ENCODE data around the gene MT1M.
"Not testable (repeated sequence)": the region's sequence is repeated elsewhere in the genome, so short reads cannot be mapped to it uniquely, and the experiment has no call there.

Gene MT1M

DNA sequence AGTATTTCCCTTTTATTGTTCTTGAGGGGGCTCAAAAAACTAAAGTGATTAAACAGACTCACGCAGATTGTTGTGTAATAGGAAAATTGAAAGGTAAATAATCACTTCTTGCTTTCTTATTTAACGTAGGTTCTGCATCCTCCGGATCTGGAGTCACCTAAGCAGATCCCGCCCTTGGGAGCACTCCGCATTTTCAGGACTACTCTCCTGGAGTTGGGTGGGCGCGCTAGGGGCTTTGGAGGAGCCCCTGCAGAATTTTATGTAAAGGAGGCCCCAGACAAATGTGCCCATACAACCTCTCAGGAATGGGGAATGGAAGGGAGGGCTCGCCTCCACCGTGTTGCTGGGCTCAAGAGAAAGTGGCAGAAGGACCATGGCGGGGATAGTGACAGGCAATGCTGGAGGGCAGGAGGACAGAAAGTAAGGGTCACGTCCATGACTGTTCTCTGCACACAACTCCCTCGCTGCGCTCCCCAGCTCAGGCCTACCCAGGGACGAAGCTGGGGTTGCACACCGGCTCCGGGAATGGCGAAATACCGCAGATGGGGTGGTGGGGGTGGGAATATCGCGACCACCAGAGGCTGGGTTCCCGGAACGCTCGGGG is 15.7 kb upstream of the MT1M start:
- Histone ChIP-seq H3K36me3 (ENCODE audit: control insufficient read depth in 5 of 5, insufficient read depth in 5 of 5, low read length in 5 of 5) (no peaks in the 10 kb centered on the region), H3K4me1 (ENCODE audit: control insufficient read depth in 5 of 5, insufficient read depth in 5 of 5, low read length in 5 of 5) (peaks cover 5 to 37% (median 33%) of the 10 kb centered on the region in 5 donors), H3K9me3 (ENCODE audit: control insufficient read depth in 5 of 5, low read length in 5 of 5) (no peaks in the 10 kb centered on the region), H3K4me3 (ENCODE audit: low read depth in 1 of 5, low read length in 5 of 5) (peak overlapping the region in 4 of 5 donors; percentile 53 to 65 (median 62)), H3K27ac (ENCODE audit: low read depth, low read length) (no peak overlapping the region), H3K9ac (ENCODE audit: low read length in 5 of 5) (peak overlapping the region in 2 of 5 donors; percentile 60 to 73), H3K27me3 (ENCODE audit: control insufficient read depth in 5 of 5, insufficient read depth in 4 of 5, low read length in 5 of 5) (no peaks in the 10 kb centered on the region)

DNA sequence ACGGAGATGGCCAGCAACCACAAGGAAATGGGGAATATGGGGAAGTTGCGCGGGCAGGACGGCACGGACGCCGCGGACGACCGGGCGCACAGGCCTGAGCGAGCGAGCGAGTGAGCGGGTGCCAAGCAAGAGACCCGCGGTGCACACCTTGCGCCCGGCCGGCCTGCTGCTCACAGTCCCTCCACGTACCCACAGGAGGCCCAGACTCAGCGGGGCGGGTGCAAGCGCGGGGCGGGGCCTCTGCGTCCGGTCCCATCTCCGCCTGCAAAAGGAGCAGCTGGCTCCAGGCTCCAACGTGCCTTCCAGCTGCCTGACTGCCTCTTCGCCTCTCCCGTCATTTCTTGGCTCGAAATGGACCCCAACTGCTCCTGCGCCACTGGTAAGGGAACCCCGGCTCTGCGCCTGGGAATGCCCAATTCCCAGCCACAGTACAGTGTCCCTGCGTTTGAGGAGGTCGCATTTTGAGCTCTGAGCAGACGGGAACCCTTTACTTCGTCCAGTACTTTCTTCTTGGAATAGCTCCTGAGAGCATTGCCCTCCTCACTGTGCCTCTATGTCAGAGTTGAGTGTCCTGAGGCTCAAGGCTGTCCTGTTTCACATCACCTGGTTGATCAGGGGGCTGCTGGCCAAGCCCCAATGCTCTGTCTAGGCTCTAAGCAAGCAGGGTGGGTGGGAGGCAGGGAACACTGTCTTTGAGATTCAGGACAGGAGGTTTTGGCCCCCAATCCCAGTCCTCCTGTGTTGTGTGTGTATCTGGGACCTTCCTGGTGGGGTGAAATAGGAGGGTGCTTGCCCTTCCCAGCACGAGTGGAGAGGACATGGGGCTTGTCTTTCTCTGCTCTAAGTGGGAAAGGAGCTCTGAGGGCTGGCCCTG is 15.0 kb upstream of the MT1M start:
- Histone ChIP-seq H3K9ac (ENCODE audit: low read length in 5 of 5) (peak overlapping the region in 2 of 5 donors; percentile 60 to 73), H3K9me3 (ENCODE audit: control insufficient read depth in 5 of 5, low read length in 5 of 5) (no peaks in the 10 kb centered on the region), H3K4me3 (ENCODE audit: low read depth in 1 of 5, low read length in 5 of 5) (peak overlapping the region; percentile 53 to 83 (median 63)), H3K36me3 (ENCODE audit: control insufficient read depth in 5 of 5, insufficient read depth in 5 of 5, low read length in 5 of 5) (no peaks in the 10 kb centered on the region), H3K27ac (ENCODE audit: low read depth, low read length) (no peak overlapping the region), H3K27me3 (ENCODE audit: control insufficient read depth in 5 of 5, insufficient read depth in 4 of 5, low read length in 5 of 5) (no peaks in the 10 kb centered on the region), H3K4me1 (ENCODE audit: control insufficient read depth in 5 of 5, insufficient read depth in 5 of 5, low read length in 5 of 5) (peaks cover 4 to 37% (median 31%) of the 10 kb centered on the region in 5 donors)

GRCh38 chr16:56618138-56618537 is 14.3 kb upstream of the MT1M start:
- no peaks in the 10 kb centered on the region for H3K27me3 ChIP-seq (ENCODE audit: control insufficient read depth in 5 of 5, insufficient read depth in 4 of 5, low read length in 5 of 5)
- H3K4me1 ChIP-seq (ENCODE audit: control insufficient read depth in 5 of 5, insufficient read depth in 5 of 5, low read length in 5 of 5): peaks cover 4 to 37% (median 31%) of the 10 kb centered on the region in 5 donors
- no peaks in the 10 kb centered on the region for H3K36me3 ChIP-seq (ENCODE audit: control insufficient read depth in 5 of 5, insufficient read depth in 5 of 5, low read length in 5 of 5)
- no peak overlapping the region for H3K27ac ChIP-seq (ENCODE audit: low read depth, low read length)
- peak overlapping the region; percentile 53 to 83 (median 63) for H3K4me3 ChIP-seq (ENCODE audit: low read depth in 1 of 5, low read length in 5 of 5)
- H3K9ac ChIP-seq (ENCODE audit: low read length in 5 of 5): peak overlapping the region in 1 of 5 donors; percentile 28
- H3K9me3 ChIP-seq (ENCODE audit: control insufficient read depth in 5 of 5, low read length in 5 of 5): no peaks in the 10 kb centered on the region

- Histone ChIP-seq H3K4me1 (ENCODE audit: control insufficient read depth in 5 of 5, insufficient read depth in 5 of 5, low read length in 5 of 5) (peaks cover 4 to 44% (median 39%) of the 10 kb centered on the region in 5 donors), H3K9ac (ENCODE audit: low read length in 5 of 5) (no peak overlapping the region), H3K4me3 (ENCODE audit: low read depth in 1 of 5, low read length in 5 of 5) (no peak overlapping the region), H3K36me3 (ENCODE audit: control insufficient read depth in 5 of 5, insufficient read depth in 5 of 5, low read length in 5 of 5) (no peaks in the 10 kb centered on the region), H3K27ac (ENCODE audit: low read depth, low read length) (no peak overlapping the region), H3K9me3 (ENCODE audit: control insufficient read depth in 5 of 5, low read length in 5 of 5) (no peaks in the 10 kb centered on the region), H3K27me3 (ENCODE audit: control insufficient read depth in 5 of 5, insufficient read depth in 4 of 5, low read length in 5 of 5) (no peaks in the 10 kb centered on the region)
These were observed 12.0 kb upstream of the MT1M start for GRCh38 chr16:56620339-56620897.

- H3K27me3 ChIP-seq (ENCODE audit: control insufficient read depth in 5 of 5, insufficient read depth in 4 of 5, low read length in 5 of 5); H3K9ac ChIP-seq (ENCODE audit: low read length in 5 of 5); H3K4me3 ChIP-seq (ENCODE audit: low read depth in 1 of 5, low read length in 5 of 5); H3K36me3 ChIP-seq (ENCODE audit: control insufficient read depth in 5 of 5, insufficient read depth in 5 of 5, low read length in 5 of 5); H3K9me3 ChIP-seq (ENCODE audit: control insufficient read depth in 5 of 5, low read length in 5 of 5); H3K27ac ChIP-seq (ENCODE audit: low read depth, low read length): not testable (repeated sequence)
- H3K4me1 ChIP-seq (ENCODE audit: control insufficient read depth in 5 of 5, insufficient read depth in 5 of 5, low read length in 5 of 5): peaks cover 6 to 56% (median 50%) of the 10 kb centered on the region in 5 donors
These were observed 10.6 kb upstream of the MT1M start for GRCh38 chr16:56621665-56622445.

DNA sequence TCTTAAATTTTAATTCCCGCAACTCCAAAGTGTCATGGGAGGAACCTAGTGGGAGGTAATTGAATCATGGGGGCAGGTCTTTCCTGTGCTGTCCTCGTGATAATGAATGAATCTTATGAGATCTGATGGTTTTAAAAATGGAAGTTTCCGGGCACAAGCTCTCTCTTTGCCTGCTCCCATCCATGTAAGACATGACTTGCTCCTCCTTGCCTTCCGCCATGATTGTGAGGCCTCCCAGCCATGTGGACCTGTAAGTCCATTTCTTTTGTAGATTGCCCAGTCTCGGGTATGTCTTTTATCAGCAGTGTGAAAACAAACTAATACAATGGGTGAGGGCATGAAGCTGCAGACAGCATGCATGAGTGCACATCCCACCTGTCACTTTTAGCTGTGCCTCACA is 9.3 kb upstream of the MT1M start:
- H3K4me1 ChIP-seq (ENCODE audit: control insufficient read depth in 5 of 5, insufficient read depth in 5 of 5, low read length in 5 of 5): peaks cover 5 to 47% (median 41%) of the 10 kb centered on the region in 5 donors
- H3K9me3 ChIP-seq (ENCODE audit: control insufficient read depth in 5 of 5, low read length in 5 of 5); H3K4me3 ChIP-seq (ENCODE audit: low read depth in 1 of 5, low read length in 5 of 5); H3K36me3 ChIP-seq (ENCODE audit: control insufficient read depth in 5 of 5, insufficient read depth in 5 of 5, low read length in 5 of 5); H3K27ac ChIP-seq (ENCODE audit: low read depth, low read length); H3K9ac ChIP-seq (ENCODE audit: low read length in 5 of 5); H3K27me3 ChIP-seq (ENCODE audit: control insufficient read depth in 5 of 5, insufficient read depth in 4 of 5, low read length in 5 of 5): not testable (repeated sequence)

- H3K27ac ChIP-seq (ENCODE audit: low read depth, low read length): no peak overlapping the region
- no peaks in the 10 kb centered on the region for H3K36me3 ChIP-seq (ENCODE audit: control insufficient read depth in 5 of 5, insufficient read depth in 5 of 5, low read length in 5 of 5)
- H3K27me3 ChIP-seq (ENCODE audit: control insufficient read depth in 5 of 5, insufficient read depth in 4 of 5, low read length in 5 of 5): no peaks in the 10 kb centered on the region
- peaks cover 5 to 42% (median 38%) of the 10 kb centered on the region in 5 donors for H3K4me1 ChIP-seq (ENCODE audit: control insufficient read depth in 5 of 5, insufficient read depth in 5 of 5, low read length in 5 of 5)
- no peak overlapping the region for H3K4me3 ChIP-seq (ENCODE audit: low read depth in 1 of 5, low read length in 5 of 5)
- no peaks in the 10 kb centered on the region for H3K9me3 ChIP-seq (ENCODE audit: control insufficient read depth in 5 of 5, low read length in 5 of 5)
- H3K9ac ChIP-seq (ENCODE audit: low read length in 5 of 5): no peak overlapping the region
These were observed 8.8 kb upstream of the MT1M start for GRCh38 chr16:56623637-56624036.

- Histone ChIP-seq H3K4me3 (ENCODE audit: low read depth in 1 of 5, low read length in 5 of 5) (peak within 1 kb of the TSS; percentile 75 to 92 (median 87)), H3K9me3 (ENCODE audit: control insufficient read depth in 5 of 5, low read length in 5 of 5) (no peaks in the 10 kb centered on the region), H3K27me3 (ENCODE audit: control insufficient read depth in 5 of 5, insufficient read depth in 4 of 5, low read length in 5 of 5) (no peaks in the 10 kb centered on the region), H3K36me3 (ENCODE audit: control insufficient read depth in 5 of 5, insufficient read depth in 5 of 5, low read length in 5 of 5) (no peaks in the 10 kb centered on the region), H3K4me1 (ENCODE audit: control insufficient read depth in 5 of 5, insufficient read depth in 5 of 5, low read length in 5 of 5) (peaks cover 5 to 43% (median 35%) of the 10 kb centered on the region in 5 donors), H3K27ac (ENCODE audit: low read depth, low read length) (peak within 1 kb of the TSS; percentile 91), H3K9ac (ENCODE audit: low read length in 5 of 5) (peak within 1 kb of the TSS; percentile 69 to 94 (median 85))
These were observed 7.1 kb upstream of the MT1M start, which contains the start of gene MT1E for GRCh38 chr16:56625140-56625942. Gene MT1E, plus strand, starts transcription at chr16:56625781. Its CDS starts 71 bp downstream, at chr16:56625852.
